GM12864 (cell line): Measurements from ENCODE around the gene SPOCK1.

Experiments used
- DNase-seq: peaks from one replicate; pipeline ENCODE4 v3.0.0-alpha.2; 2011; ENCODE audit warnings: low read depth
- H3K4me3 ChIP-seq: 2 replicates; pipeline ENCODE4 v1.5.1; 2011; ENCODE audit warnings: mild to moderate bottlenecking, low read depth, low read length, control low read depth
- TF ChIP-seq, protein P1 (sequence below): IDR thresholded peaks from 2 replicates; pipeline ENCODE4 v1.5.1; 2011; ENCODE audit warnings: low read depth, mild to moderate bottlenecking, moderate library complexity, low read length, control low read depth, inconsistent platforms; ENCODE audit errors: missing control alignments

SPOCK1 gene

DNA sequence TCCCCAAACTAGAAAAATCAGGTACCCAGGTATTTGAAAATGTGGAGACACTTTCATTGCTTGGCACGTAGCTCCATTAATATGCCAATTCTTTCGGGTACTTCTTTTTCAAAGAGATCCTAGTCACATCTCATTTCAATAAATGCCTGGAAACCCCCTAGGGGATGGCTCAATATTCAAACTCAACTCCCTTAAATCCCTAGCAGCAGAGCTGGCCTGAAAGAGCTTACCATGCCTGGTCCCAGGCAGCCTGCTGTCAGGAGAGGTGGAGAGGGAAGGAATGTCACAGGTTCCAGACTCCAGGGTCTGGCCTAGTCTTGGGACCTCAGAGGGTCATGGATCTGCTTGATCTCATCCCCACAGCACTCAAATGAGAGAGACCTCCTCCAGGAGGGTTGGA lies 187.1 kb downstream of the SPOCK1 start:
- TF ChIP-seq, protein P1, sequence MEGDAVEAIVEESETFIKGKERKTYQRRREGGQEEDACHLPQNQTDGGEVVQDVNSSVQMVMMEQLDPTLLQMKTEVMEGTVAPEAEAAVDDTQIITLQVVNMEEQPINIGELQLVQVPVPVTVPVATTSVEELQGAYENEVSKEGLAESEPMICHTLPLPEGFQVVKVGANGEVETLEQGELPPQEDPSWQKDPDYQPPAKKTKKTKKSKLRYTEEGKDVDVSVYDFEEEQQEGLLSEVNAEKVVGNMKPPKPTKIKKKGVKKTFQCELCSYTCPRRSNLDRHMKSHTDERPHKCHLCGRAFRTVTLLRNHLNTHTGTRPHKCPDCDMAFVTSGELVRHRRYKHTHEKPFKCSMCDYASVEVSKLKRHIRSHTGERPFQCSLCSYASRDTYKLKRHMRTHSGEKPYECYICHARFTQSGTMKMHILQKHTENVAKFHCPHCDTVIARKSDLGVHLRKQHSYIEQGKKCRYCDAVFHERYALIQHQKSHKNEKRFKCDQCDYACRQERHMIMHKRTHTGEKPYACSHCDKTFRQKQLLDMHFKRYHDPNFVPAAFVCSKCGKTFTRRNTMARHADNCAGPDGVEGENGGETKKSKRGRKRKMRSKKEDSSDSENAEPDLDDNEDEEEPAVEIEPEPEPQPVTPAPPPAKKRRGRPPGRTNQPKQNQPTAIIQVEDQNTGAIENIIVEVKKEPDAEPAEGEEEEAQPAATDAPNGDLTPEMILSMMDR, result no peak
- DNase-seq, result no peak
- H3K4me3 ChIP-seq, result no peak overlapping the region

DNA sequence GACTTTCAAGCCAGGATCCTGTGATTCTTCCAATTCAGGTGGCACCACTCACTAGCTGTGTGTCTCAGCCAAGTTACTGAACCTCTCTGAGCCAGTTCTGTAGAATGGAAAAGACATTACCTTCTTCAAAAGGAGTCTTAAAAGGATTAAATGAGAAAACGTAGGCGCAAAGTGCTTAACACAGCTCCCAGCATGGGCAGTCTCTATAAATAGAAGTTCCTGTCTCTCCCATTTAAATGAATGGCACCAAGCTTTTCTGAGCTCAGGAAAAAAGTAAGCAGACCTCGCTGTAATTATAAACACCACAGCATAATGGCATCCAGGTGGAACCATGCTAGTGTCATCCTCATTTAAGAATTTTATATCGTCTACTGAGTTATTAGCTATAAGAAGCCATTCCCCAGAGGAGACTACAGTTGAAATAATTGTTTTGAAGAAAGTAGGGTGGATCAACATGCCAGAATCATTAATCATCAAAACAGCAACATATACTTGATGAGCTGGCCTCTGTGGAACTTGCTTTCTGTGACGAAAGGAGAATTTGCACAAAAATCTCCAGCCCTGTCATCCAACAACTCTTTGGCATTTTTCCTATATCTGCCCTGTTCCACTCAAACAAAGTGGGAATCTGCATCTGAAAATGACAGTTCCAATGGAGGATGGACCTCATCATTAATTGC lies 188.9 kb downstream of the SPOCK1 start:
- H3K4me3 ChIP-seq, result no peak overlapping the region
- TF ChIP-seq, protein P1, result no peak
- DNase-seq, result no peak

DNA sequence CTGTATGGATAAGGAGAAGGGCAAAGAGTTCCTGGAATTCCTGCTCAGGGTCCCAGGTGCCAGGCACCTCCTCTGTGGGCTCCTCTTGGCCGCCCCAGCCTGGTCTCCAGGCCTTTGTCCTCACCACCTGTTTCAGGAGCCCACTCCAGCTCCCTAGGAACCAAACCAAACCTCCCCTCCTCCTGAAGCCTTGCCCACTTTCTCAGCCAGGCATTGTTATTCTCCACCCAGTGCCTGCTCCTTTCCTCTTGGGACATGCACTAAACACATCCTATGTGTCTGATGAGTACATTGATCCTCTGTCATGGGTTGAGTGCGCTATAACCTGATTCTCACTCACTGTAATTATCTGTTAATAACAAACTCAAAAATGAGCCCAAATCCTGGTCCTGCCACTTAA lies 189.8 kb downstream of the SPOCK1 start:
- no peak for DNase-seq
- TF ChIP-seq, protein P1, result no peak
- no peak overlapping the region for H3K4me3 ChIP-seq

DNA sequence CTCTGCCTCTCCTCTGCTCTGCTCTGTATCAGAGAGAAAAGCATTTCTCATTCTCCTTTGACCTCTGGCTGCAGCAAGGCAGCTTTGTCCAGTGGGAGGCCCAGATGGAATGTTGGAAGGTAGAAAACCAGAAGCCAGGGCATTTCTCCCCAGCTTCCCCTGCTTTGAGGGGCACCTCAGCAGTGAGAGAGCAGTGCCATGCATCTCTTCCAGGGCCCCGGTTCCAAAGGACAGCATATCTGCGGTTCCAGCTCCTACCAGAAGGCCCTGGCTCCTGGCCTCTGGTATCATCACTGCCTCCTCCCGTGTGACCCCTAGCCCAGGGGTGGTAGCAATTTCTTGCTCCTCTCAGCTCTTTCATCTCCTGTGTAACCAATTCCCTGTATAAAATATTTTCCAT lies 190.8 kb downstream of the SPOCK1 start:
- TF ChIP-seq, protein P1, result no peak
- DNase-seq, result no peak
- H3K4me3 ChIP-seq, result no peak overlapping the region

DNA sequence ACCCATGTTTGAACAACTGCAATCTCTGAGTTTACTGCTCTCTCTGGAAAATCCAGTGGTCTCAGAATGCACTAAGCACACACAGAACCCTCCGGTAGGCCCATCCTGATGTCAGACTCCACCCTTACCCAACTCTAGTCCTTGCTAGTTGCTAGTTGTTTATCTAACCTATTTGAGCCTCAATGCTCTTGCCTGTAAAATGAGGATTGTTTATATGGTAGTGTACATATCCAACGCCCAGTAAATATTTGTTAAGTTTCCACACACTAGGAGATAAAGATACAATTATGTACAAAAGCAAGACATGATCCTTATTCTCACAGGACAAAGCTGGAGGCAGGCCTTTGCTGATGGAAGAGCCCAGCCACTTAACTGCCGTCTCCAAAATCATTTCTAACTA lies 192.2 kb downstream of the SPOCK1 start:
- TF ChIP-seq, protein P1, result no peak
- no peak overlapping the region for H3K4me3 ChIP-seq
- no peak for DNase-seq

DNA sequence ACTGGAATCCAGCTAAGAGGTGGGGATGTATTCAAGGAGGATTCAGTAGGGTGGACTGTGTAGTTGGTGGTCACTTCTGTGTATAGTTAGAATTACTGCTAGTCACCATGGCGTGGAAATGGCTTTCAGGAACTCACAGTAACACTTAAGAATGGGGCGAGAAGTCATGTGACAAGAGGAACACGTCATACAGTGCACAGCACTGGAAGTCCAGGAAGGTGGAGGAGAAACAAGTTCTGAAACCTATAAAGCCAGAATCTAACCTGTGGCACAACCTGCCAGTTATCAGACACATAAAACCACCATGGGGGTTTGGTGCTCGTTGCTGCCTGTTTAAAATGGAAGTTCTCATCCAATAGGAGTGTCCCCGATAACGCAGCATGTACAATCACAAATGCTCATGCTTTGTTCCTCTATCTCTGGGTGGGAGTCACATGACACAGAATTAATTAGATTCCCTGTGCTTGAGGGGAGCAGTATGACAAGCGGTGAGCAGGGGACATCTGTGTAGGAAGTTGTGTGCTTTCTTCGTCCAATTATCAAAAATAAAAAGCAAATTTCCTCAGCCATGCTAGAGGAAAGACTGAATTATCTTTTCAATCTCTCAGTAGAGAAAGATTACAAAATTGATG lies 193.0 kb downstream of the SPOCK1 start:
- TF ChIP-seq, protein P1, result no peak
- H3K4me3 ChIP-seq, result no peak overlapping the region
- DNase-seq, result no peak

DNA sequence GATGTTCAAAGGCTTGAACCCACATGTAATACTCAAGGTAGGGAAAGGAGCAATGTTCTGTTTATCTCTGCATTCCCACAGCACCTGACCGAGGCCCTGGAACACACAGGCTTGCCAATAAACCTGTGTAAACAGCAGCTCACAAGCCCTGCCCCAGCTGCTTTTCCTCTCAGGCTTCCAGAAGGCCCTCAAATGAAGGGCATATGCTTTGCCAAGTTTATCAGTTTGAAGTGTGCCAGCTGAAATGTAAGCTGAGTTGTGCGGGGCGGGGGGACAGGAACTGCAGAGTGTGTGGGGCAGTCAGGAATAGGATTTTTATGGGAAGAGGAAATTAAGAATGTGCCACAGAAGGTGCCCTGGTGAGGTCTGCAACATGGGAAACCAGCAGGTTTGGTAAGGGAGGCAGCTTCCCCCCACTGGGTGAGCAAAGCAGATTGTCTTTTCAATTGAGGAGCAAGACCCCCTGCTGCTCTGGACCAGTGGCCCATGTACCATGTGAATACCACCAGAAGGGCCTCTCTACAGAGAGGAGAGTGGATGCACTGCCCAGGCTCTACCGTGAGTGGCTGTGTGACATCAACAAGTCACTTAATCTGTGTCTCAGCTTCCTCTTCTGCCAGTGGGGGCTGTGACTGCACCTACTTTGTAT lies 194.8 kb downstream of the SPOCK1 start:
- H3K4me3 ChIP-seq, result no peak overlapping the region
- DNase-seq, result no peak
- TF ChIP-seq, protein P1, result no peak
